H1 (cell line): ENCODE results near the gene TUT1. TPM values are rescaled to one million over a fixed set of nuclear protein-coding genes. Genes with fewer than 3 reads are reported as not detected.

ENCODE experiments used
- CTCF ChIA-PET: fragments of 300-600 bp; sonication (Branson Sonifier 250); formaldehyde crosslinking; loops from one replicate; lab custom pipeline; 2021; ENCODE audit not compliant: partially characterized antibody; lab: Charles Lee
- POLR2A ChIA-PET: fragments of 300-600 bp; sonication (Branson Sonifier 250); formaldehyde crosslinking; loops from one replicate; lab custom pipeline; 2021; ENCODE audit warnings: inconsistent platforms; ENCODE audit not compliant: partially characterized antibody; lab: Charles Lee
- DNase-seq, 2 experiments: peaks; one replicate each; pipeline versions ENCODE4 v3.0.0 to v3.0.0-alpha.2; 2010 to 2022; ENCODE audit warnings: low spot score in 2 of 2, low read depth in 1 of 2, mixed read lengths in 1 of 2
- FAIRE-seq: peaks from 2 replicates; lab custom pipeline; 2011; peaks lifted over from hg19 to GRCh38; lab: Jason Lieb, UNC
- H2AFZ ChIP-seq: 2 replicates; pipeline ENCODE4 v1.8.1; 2012; ENCODE audit warnings: low read length, inconsistent platforms
- H2AK5ac ChIP-seq: 2 replicates; pipeline ENCODE4 v1.6.1; 2013; ENCODE audit warnings: low read depth, low read length
- H2BK120ac ChIP-seq: replicated peaks from 2 replicates; pipeline ENCODE3; 2013; ENCODE audit warnings: low read depth, low read length, inconsistent platforms
- H2BK12ac ChIP-seq: 2 replicates; pipeline ENCODE4 v1.6.1; 2013; ENCODE audit warnings: low read depth, low read length
- H2BK15ac ChIP-seq: 2 replicates; pipeline ENCODE4 v1.6.1; 2013; ENCODE audit warnings: low read length
- H2BK20ac ChIP-seq: 2 replicates; pipeline ENCODE4 v1.6.1; 2013; ENCODE audit warnings: low read length
- H2BK5ac ChIP-seq: 2 replicates; pipeline ENCODE4 v1.6.1; 2013; ENCODE audit warnings: low read depth, low read length
- H3K14ac ChIP-seq: 2 replicates; pipeline ENCODE4 v1.6.1; 2013; ENCODE audit warnings: inconsistent platforms; ENCODE audit not compliant: insufficient read length
- H3K18ac ChIP-seq: 2 replicates; pipeline ENCODE4 v1.6.1; 2013; ENCODE audit warnings: low read length; ENCODE audit errors: extremely low read depth
- H3K23ac ChIP-seq: 2 replicates; pipeline ENCODE4 v1.6.1; 2013; ENCODE audit warnings: inconsistent platforms; ENCODE audit not compliant: insufficient read length
- H3K23me2 ChIP-seq: 2 replicates; pipeline ENCODE4 v1.6.1; 2013; ENCODE audit warnings: low read depth, low read length
- H3K27ac ChIP-seq: 2 replicates; pipeline ENCODE4 v1.6.1; 2011; ENCODE audit warnings: low read depth, low read length, inconsistent platforms
- H3K27me3 ChIP-seq, 4 experiments: replicated peaks in 1 of 4; 1 replicate in 1 of 4; 2 replicates in 3 of 4; pipeline versions ENCODE4 v1.6.1 to v1.8.1; 2011 to 2013; ENCODE audit warnings: low read length in 3 of 4, mild to moderate bottlenecking in 3 of 4, inconsistent platforms in 2 of 4, mixed read lengths in 2 of 4, moderate library complexity in 1 of 4; ENCODE audit not compliant: control insufficient read depth in 3 of 4, insufficient read depth in 3 of 4; ENCODE audit errors: extremely low read depth in 1 of 4
- H3K36me3 ChIP-seq, 4 experiments: 2 replicates each; pipeline versions ENCODE4 v1.6.1 to v1.8.1; 2011 to 2013; ENCODE audit warnings: mild to moderate bottlenecking in 4 of 4, low read length in 3 of 4, moderate library complexity in 2 of 4, control low read depth in 1 of 4, inconsistent platforms in 1 of 4; ENCODE audit not compliant: insufficient read depth in 4 of 4, control insufficient read depth in 2 of 4
- H3K4ac ChIP-seq: replicated peaks from 2 replicates; pipeline ENCODE3; 2013; ENCODE audit warnings: low read length, low read depth, mixed read lengths, inconsistent platforms; ENCODE audit not compliant: insufficient read length
- H3K4me1 ChIP-seq, 4 experiments: replicated peaks in 1 of 4; 1 replicate in 1 of 4; 2 replicates in 3 of 4; pipeline versions ENCODE4 v1.6.1 to v1.8.1; 2011 to 2013; ENCODE audit warnings: low read length in 3 of 4, inconsistent platforms in 2 of 4, mixed read lengths in 1 of 4; ENCODE audit not compliant: insufficient read depth in 4 of 4, control insufficient read depth in 3 of 4
- H3K4me2 ChIP-seq, 2 experiments: 2 replicates each; pipeline versions ENCODE4 v1.6.1 to v1.8.1; 2011 to 2013; ENCODE audit warnings: low read depth in 2 of 2, low read length in 2 of 2, control low read depth in 1 of 2, inconsistent platforms in 1 of 2, mild to moderate bottlenecking in 1 of 2; ENCODE audit not compliant: insufficient read depth in 1 of 2
- H3K4me3 ChIP-seq, 4 experiments: fragments of 200-600, 300-600 bp in 1 of 4; sonication (generic), shearing (Covaris generic), sonication (Bioruptor Twin) in 1 of 4; 2 replicates each; pipeline versions ENCODE4 v1.5.1 to v1.8.1; 2011 to 2016; ENCODE audit warnings: low read length in 4 of 4, low read depth in 3 of 4, control low read depth in 2 of 4, inconsistent platforms in 2 of 4, mild to moderate bottlenecking in 2 of 4, mixed read lengths in 1 of 4, moderate library complexity in 1 of 4; ENCODE audit not compliant: insufficient read depth in 2 of 4; ENCODE audit errors: extremely low read depth in 1 of 4
- H3K56ac ChIP-seq: replicated peaks from 2 replicates; pipeline ENCODE3; 2013; ENCODE audit warnings: low read depth, mild to moderate bottlenecking, mixed read lengths, low read length, inconsistent platforms; ENCODE audit not compliant: insufficient read length
- H3K79me1 ChIP-seq: 2 replicates; pipeline ENCODE4 v1.6.1; 2013; ENCODE audit warnings: low read depth, low read length, control low read depth
- H3K79me2 ChIP-seq, 2 experiments: 2 replicates each; pipeline versions ENCODE4 v1.6.1 to v1.8.1; 2012 to 2013; ENCODE audit warnings: low read length in 2 of 2, mild to moderate bottlenecking in 2 of 2, inconsistent platforms in 1 of 2; ENCODE audit not compliant: insufficient read depth in 2 of 2, control insufficient read depth in 1 of 2
- H3K9ac ChIP-seq, 4 experiments: replicated peaks in 1 of 4; 1 replicate in 1 of 4; 2 replicates in 3 of 4; pipeline versions ENCODE4 v1.6.1 to v1.8.1; 2011 to 2013; ENCODE audit warnings: low read depth in 3 of 4, low read length in 3 of 4, control low read depth in 2 of 4, mild to moderate bottlenecking in 2 of 4, moderate library complexity in 2 of 4, inconsistent platforms in 1 of 4; ENCODE audit errors: extremely low read depth in 1 of 4
- H3K9me3 ChIP-seq, 2 experiments: 2 replicates each; pipeline versions ENCODE4 v1.6.1 to v1.8.1; 2012 to 2013; ENCODE audit warnings: mild to moderate bottlenecking in 2 of 2, moderate library complexity in 2 of 2, control low read depth in 1 of 2, inconsistent platforms in 1 of 2, low read depth in 1 of 2, low read length in 1 of 2, mixed read lengths in 1 of 2; ENCODE audit not compliant: insufficient read depth in 2 of 2
- H4K20me1 ChIP-seq, 2 experiments: replicated peaks in 1 of 2; 2 replicates each; pipeline versions ENCODE3 to v1.8.1; 2011 to 2013; ENCODE audit warnings: inconsistent platforms in 2 of 2, low read length in 2 of 2, mild to moderate bottlenecking in 1 of 2; ENCODE audit not compliant: insufficient read depth in 2 of 2, control insufficient read depth in 1 of 2
- H4K5ac ChIP-seq: 2 replicates; pipeline ENCODE4 v1.6.1; 2013; ENCODE audit warnings: low read length, low read depth, mixed read lengths, inconsistent platforms; ENCODE audit not compliant: insufficient read length
- H4K8ac ChIP-seq: 2 replicates; pipeline ENCODE4 v1.8.0; 2013; ENCODE audit warnings: mild to moderate bottlenecking, moderate library complexity, low read length, inconsistent platforms; ENCODE audit not compliant: insufficient read depth; ENCODE audit errors: extremely low read depth
- H4K91ac ChIP-seq: replicated peaks from 2 replicates; pipeline ENCODE3; 2013; ENCODE audit warnings: low read length, mixed read lengths, inconsistent platforms; ENCODE audit not compliant: insufficient read length
- YY1 ChIP-seq: IDR thresholded peaks from 2 replicates; pipeline ENCODE4 v1.6.1; 2011; ENCODE audit warnings: low read depth, mild to moderate bottlenecking, low read length
- WGBS, 2 experiments: shearing (Covaris generic) in 1 of 2; methylation state at CpG; one replicate each; pipeline versions ENCODE4 v1.1.6 to v1.1.7; 2013 to 2015; ENCODE audit warnings: low lambda C conversion rate in 2 of 2, mixed read lengths in 2 of 2, inconsistent platforms in 1 of 2, low coverage in 1 of 2, missing lambda C conversion rate in 1 of 2; ENCODE audit not compliant: insufficient replicate concordance in 2 of 2, insufficient coverage in 1 of 2, insufficient read length in 1 of 2; ENCODE audit errors: extremely low coverage in 1 of 2, missing lambda C conversion rate in 1 of 2; 5-methylcytosine and 5-hydroxymethylcytosine counted together
- polyA plus RNA-seq, 7 experiments: library from polyadenylated mRNA; depleted of rRNA in 3 of 7; stranded (reverse) in 5 of 7; unstranded in 2 of 7; fragments of >200 nt in 5 of 7; fragments of 200-250 nt in 2 of 7; gene quantifications; 1 replicate in 5 of 7; 2 replicates in 1 of 7; 4 replicates in 1 of 7; pipeline versions ENCODE4 v1.2.1 to v1.2.3, GENCODE V29; 2011 to 2013; ENCODE audit warnings: missing spikeins in 2 of 7, mixed read lengths in 2 of 7
- total RNA-seq: library from RNA; stranded (reverse); fragmentation: NEBNext Ultra II Directional; extraction: Animal tissue kit (Norgen Biotek cat#: 25700); gene quantifications from 2 replicates; pipeline ENCODE4 v1.2.1, GENCODE V29; 2021

The TUT1 gene
- total and polyA plus RNA-seq, 2 of the 8 experiments (the other 6 are each of a cell fraction or from before 2014, with no cell fraction given) = 17.8 to 24.6 TPM

GRCh38 chr11:62580959-62581715, 10.2 kb downstream of the TUT1 start:
- H3K4me3 ChIP-seq = no peak overlapping the region
- no peaks in the 10 kb centered on the region for H3K9me3 ChIP-seq
- no peak overlapping the region for H2BK5ac ChIP-seq
- no peak overlapping the region for H2BK120ac ChIP-seq
- H3K23ac ChIP-seq = no peak overlapping the region
- ChIA-PET CTCF (interaction anchor here (0.7 kb wide), 1 partner anchor 13 kb away, joined by 3 read pairs; no protein-coding TSS in a partner anchor), POLR2A (interaction anchor here (0.9 to 1.3 kb wide), 4 partner anchors 9 to 16 kb away, joined by 3 to 11 read pairs (median 4); partner anchors contain the start of gene TUT1)
- no peak overlapping the region for H2BK12ac ChIP-seq
- H4K5ac ChIP-seq = no peak overlapping the region
- H4K91ac ChIP-seq = no peak overlapping the region
- DNase-seq = no peak
- H3K23me2 ChIP-seq = no peaks in the 10 kb centered on the region
- no peak overlapping the region for H3K4me2 ChIP-seq
- peaks cover 5% of the 10 kb centered on the region; the same call in 1 of the 2 replicates for H3K79me1 ChIP-seq
- H2BK20ac ChIP-seq = no peak overlapping the region
- H2AFZ ChIP-seq = no peak overlapping the region
- no peak for FAIRE-seq
- H3K27ac ChIP-seq = no peak overlapping the region
- H2BK15ac ChIP-seq = no peak overlapping the region
- H3K27me3 ChIP-seq = no peaks in the 10 kb centered on the region
- no peak overlapping the region for H2AK5ac ChIP-seq
- peaks cover 0 to 1% of the 10 kb centered on the region in 2 experiments for H4K20me1 ChIP-seq
- H3K79me2 ChIP-seq = 0 out of 4 replicates have a peak, but pooled peaks cover 0 to 1% of the 10 kb centered on the region in 2 experiments
- no peak overlapping the region for H3K14ac ChIP-seq
- H4K8ac ChIP-seq = no peak overlapping the region
- H3K56ac ChIP-seq = no peak overlapping the region
- H3K9ac ChIP-seq = no peak overlapping the region
- 93% methylated on average over 18 of the region's 18 CpGs; no CpG with 5 or more reads in 1 of the 2 experiments for WGBS, 2 experiments
- no peaks in the 10 kb centered on the region for H3K4me1 ChIP-seq
- H3K18ac ChIP-seq = no peak overlapping the region
- peaks cover 5 to 27% (median 17%) of the 10 kb centered on the region in 4 experiments for H3K36me3 ChIP-seq
- no peak overlapping the region for H3K4ac ChIP-seq
- no peak for TF ChIP-seq YY1
